Right lobe of liver (tissue), 4 donors: ENCODE results near the gene KCNK4.

ENCODE experiments used
- POLR2A ChIP-seq: fragments of 450-650 bp; IDR thresholded peaks from one replicate; pipeline ENCODE4 v1.6.1; 2017; ENCODE audit warnings: antibody characterized with exemption, mild to moderate bottlenecking
- TF ChIP-seq, protein P1 (sequence below), 4 donors: fragments of 200-600 bp in 3 of 4; fragments of 450-650 bp in 1 of 4; IDR thresholded peaks; one replicate each; pipeline versions ENCODE4 v1.5.1 to v1.8.0; 2016 to 2022; ENCODE audit warnings: antibody characterized with exemption in 4 of 4, mild to moderate bottlenecking in 2 of 4
- donor health status: DM: no; HTN: no; CAD: no.
- donor health status: DM: no; HTN: no; CAD: no.
- donor health status: DM: no; HTN: yes; CAD: no.

DNA sequence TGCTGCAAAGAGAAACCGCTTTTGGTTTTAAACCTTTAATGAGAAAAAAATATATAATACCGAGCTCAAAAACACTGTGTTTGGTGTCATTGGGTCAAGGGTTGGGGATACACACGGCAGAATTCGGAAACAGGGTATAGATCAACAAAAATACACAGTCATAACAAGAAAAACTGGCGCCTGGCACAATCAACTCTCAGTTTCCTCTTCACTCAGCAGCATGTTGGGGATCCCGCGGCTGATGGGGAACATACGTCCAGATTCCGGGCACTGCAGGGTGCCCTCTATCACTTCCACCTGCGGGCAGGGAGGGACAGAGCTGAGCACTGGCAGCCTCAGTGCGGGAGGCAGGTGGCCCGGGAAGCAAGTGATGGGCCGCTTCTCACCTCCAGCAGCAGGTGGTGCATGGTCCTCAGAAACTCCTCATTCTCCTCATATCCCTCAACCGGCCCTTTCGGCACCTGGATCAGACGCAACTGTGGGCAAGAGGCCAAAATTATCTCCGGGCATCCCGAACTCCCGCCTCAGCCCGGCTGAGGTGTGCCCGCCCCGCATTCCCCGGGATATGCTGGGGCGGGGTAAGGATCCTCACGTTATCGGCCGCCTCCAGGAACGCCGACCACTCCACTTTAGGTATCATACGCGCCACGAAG, 25.7 kb downstream of the KCNK4 start:
- TF ChIP-seq, protein P1, sequence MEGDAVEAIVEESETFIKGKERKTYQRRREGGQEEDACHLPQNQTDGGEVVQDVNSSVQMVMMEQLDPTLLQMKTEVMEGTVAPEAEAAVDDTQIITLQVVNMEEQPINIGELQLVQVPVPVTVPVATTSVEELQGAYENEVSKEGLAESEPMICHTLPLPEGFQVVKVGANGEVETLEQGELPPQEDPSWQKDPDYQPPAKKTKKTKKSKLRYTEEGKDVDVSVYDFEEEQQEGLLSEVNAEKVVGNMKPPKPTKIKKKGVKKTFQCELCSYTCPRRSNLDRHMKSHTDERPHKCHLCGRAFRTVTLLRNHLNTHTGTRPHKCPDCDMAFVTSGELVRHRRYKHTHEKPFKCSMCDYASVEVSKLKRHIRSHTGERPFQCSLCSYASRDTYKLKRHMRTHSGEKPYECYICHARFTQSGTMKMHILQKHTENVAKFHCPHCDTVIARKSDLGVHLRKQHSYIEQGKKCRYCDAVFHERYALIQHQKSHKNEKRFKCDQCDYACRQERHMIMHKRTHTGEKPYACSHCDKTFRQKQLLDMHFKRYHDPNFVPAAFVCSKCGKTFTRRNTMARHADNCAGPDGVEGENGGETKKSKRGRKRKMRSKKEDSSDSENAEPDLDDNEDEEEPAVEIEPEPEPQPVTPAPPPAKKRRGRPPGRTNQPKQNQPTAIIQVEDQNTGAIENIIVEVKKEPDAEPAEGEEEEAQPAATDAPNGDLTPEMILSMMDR (IDR thresholded peaks at IDR 0.05) = peak in 2 of 4 donors; percentile 13 to 18
- TF ChIP-seq POLR2A = no peak
